T-helper 1 cell (primary cell): ENCODE measurements around the gene STAT5A.
"Not testable (repeated sequence)": the region's sequence is repeated elsewhere in the genome, so short reads cannot be mapped to it uniquely, and the experiment has no call there.

Experiments
- DNase-seq, 5 donors: peaks; one replicate each; pipeline ENCODE4 v3.0.0-alpha.2; 2012 to 2020

The STAT5A gene

GRCh38 chr17:42334677-42335076, 46.4 kb downstream of the STAT5A start:
- DNase-seq, result no peak

- DNase-seq, result peak; percentile 17 to 94 (median 51)
Measured at GRCh38 chr17:42337442-42337841, 49.1 kb downstream of the STAT5A start.

GRCh38 chr17:42338427-42338985, 50.2 kb downstream of the STAT5A start:
- DNase-seq, result no peak

- no peak for DNase-seq
Measured at GRCh38 chr17:42339221-42339620, 50.9 kb downstream of the STAT5A start.

- peak in 1 of 5 donors; percentile 43 for DNase-seq
Measured at GRCh38 chr17:42340691-42341127, 52.4 kb downstream of the STAT5A start.

- no peak for DNase-seq
Measured at GRCh38 chr17:42341568-42341967, 53.3 kb downstream of the STAT5A start.

GRCh38 chr17:42342242-42343008, 54.1 kb downstream of the STAT5A start:
- peak in 1 of 5 donors; percentile 80 for DNase-seq

- no peak for DNase-seq
Measured at GRCh38 chr17:42345396-42346073, 57.2 kb downstream of the STAT5A start.

- no peak for DNase-seq
Measured at GRCh38 chr17:42346481-42346880, 58.2 kb downstream of the STAT5A start.

- no peak for DNase-seq
Measured at GRCh38 chr17:42347198-42347597, 58.9 kb downstream of the STAT5A start.

- DNase-seq, result no peak
Measured at GRCh38 chr17:42347606-42348005, 59.3 kb downstream of the STAT5A start.

GRCh38 chr17:42348104-42348503, 59.8 kb downstream of the STAT5A start:
- DNase-seq, result no peak

- DNase-seq, result no peak
Measured at GRCh38 chr17:42354956-42355843, 66.9 kb downstream of the STAT5A start.

- DNase-seq, result no peak
Measured at GRCh38 chr17:42358434-42358833, 70.1 kb downstream of the STAT5A start.

- no peak for DNase-seq
Measured at GRCh38 chr17:42359133-42359532, 70.8 kb downstream of the STAT5A start.

GRCh38 chr17:42360388-42360787, 72.1 kb downstream of the STAT5A start:
- not testable (repeated sequence) for DNase-seq
